ENCODE results near the gene TLL1. TPM values are rescaled to one million over a fixed set of nuclear protein-coding genes. Genes with fewer than 3 reads are reported as not detected.

Gene TLL1
- total RNA-seq, 4 donors from 2014 or later: 0.62 to 2.3 (median 1.1) TPM

GRCh38 chr4:165921546-165921945, 48.5 kb downstream of the TLL1 start:
- intact Hi-C loops (cut with DNase I; ENCODE audit: low total_unique reads): no loop called here
- TF ChIP-seq CTCF (IDR thresholded peaks at IDR 0.05 in 4 of 5, conservative IDR thresholded peaks at IDR 0.05 in 1 of 5): no peak
- no peak for TF ChIP-seq POLR2A (IDR thresholded peaks at IDR 0.05)
- H3K4me1 ChIP-seq: no peaks in the 10 kb centered on the region
- no peak overlapping the region for H3K27ac ChIP-seq
- no peaks in the 10 kb centered on the region for H3K9me3 ChIP-seq
- in situ Hi-C loops (cut with MboI; ENCODE audit: low sequenced_read_pairs in 4 of 4): no loop called here
- no peak for DNase-seq
- no peak for ATAC-seq
- no peak overlapping the region for H3K4me3 ChIP-seq
- H3K27me3 ChIP-seq: no peaks in the 10 kb centered on the region
- no peaks in the 10 kb centered on the region for H3K36me3 ChIP-seq

GRCh38 chr4:165922747-165923146, 49.7 kb downstream of the TLL1 start:
- no peak for ATAC-seq
- in situ Hi-C loops (cut with MboI; ENCODE audit: low sequenced_read_pairs in 4 of 4): no loop called here
- no peak for DNase-seq
- TF ChIP-seq POLR2A (IDR thresholded peaks at IDR 0.05) (no peak), CTCF (IDR thresholded peaks at IDR 0.05 in 4 of 5, conservative IDR thresholded peaks at IDR 0.05 in 1 of 5) (no peak)
- Histone ChIP-seq H3K36me3 (no peaks in the 10 kb centered on the region), H3K4me3 (no peak overlapping the region), H3K27me3 (no peaks in the 10 kb centered on the region), H3K4me1 (no peaks in the 10 kb centered on the region), H3K27ac (no peak overlapping the region), H3K9me3 (no peaks in the 10 kb centered on the region)
- intact Hi-C loops (cut with DNase I; ENCODE audit: low total_unique reads): no loop called here

GRCh38 chr4:165926307-165926706, 53.3 kb downstream of the TLL1 start:
- intact Hi-C loops (cut with DNase I; ENCODE audit: low total_unique reads): no loop called here
- TF ChIP-seq POLR2A (IDR thresholded peaks at IDR 0.05): no peak
- TF ChIP-seq CTCF (IDR thresholded peaks at IDR 0.05 in 4 of 5, conservative IDR thresholded peaks at IDR 0.05 in 1 of 5): no peak
- no peak for ATAC-seq

GRCh38 chr4:165927366-165927765, 54.3 kb downstream of the TLL1 start:
- no peak overlapping the region for H3K27ac ChIP-seq
- H3K36me3 ChIP-seq: no peaks in the 10 kb centered on the region
- no peak overlapping the region for H3K4me3 ChIP-seq
- in situ Hi-C loops (cut with MboI; ENCODE audit: low sequenced_read_pairs in 4 of 4) (no loop called here), intact Hi-C loops (cut with DNase I; ENCODE audit: low total_unique reads) (no loop called here)
- no peaks in the 10 kb centered on the region for H3K9me3 ChIP-seq
- no peaks in the 10 kb centered on the region for H3K4me1 ChIP-seq
- ATAC-seq (no peak), DNase-seq (no peak)
- TF ChIP-seq CTCF (IDR thresholded peaks at IDR 0.05 in 4 of 5, conservative IDR thresholded peaks at IDR 0.05 in 1 of 5) (no peak), POLR2A (IDR thresholded peaks at IDR 0.05) (no peak)
- no peaks in the 10 kb centered on the region for H3K27me3 ChIP-seq

More at GRCh38 chr4:165926307-165926706, 53.3 kb downstream of the TLL1 start:
- no peaks in the 10 kb centered on the region for H3K4me1 ChIP-seq
- H3K36me3 ChIP-seq: no peaks in the 10 kb centered on the region
- no peaks in the 10 kb centered on the region for H3K9me3 ChIP-seq
- no peak overlapping the region for H3K27ac ChIP-seq
- H3K27me3 ChIP-seq: no peaks in the 10 kb centered on the region
- H3K4me3 ChIP-seq: no peak overlapping the region
- in situ Hi-C loops (cut with MboI; ENCODE audit: low sequenced_read_pairs in 4 of 4): no loop called here
- DNase-seq: no peak

GRCh38 chr4:165927815-165928214, 54.8 kb downstream of the TLL1 start:
- no peak overlapping the region for H3K4me3 ChIP-seq
- H3K4me1 ChIP-seq: no peaks in the 10 kb centered on the region
- no peak for DNase-seq
- no peaks in the 10 kb centered on the region for H3K27me3 ChIP-seq
- no peaks in the 10 kb centered on the region for H3K36me3 ChIP-seq
- in situ Hi-C loops (cut with MboI; ENCODE audit: low sequenced_read_pairs in 4 of 4): no loop called here
- ATAC-seq: no peak
- intact Hi-C loops (cut with DNase I; ENCODE audit: low total_unique reads): no loop called here
- no peaks in the 10 kb centered on the region for H3K9me3 ChIP-seq
- TF ChIP-seq CTCF (IDR thresholded peaks at IDR 0.05 in 4 of 5, conservative IDR thresholded peaks at IDR 0.05 in 1 of 5) (no peak), POLR2A (IDR thresholded peaks at IDR 0.05) (no peak)
- H3K27ac ChIP-seq: no peak overlapping the region

Measured in gastrocnemius medialis (tissue), 4 donors.